ENCODE data around the gene LIAS.

DNA sequence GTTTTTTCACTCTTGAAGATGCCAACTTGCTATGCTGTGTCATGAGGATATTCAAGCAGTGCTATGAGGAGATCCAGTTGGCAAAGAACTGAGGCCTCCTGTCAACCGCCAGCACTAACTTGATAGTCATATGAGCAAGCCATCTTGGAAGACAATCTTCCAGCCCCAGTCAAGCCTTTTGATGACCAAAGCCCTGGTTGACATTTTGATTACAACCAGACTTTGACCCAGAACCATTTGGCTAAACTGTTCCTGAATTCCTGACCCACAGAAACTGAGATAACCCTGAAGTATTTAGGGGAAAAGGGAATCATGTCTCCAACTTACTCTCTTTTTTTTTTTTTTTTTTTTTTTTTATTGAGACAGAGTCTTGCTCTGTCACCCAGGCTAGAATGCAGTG lies 35.5 kb downstream of the LIAS start:
- TF ChIP-seq, protein P1, sequence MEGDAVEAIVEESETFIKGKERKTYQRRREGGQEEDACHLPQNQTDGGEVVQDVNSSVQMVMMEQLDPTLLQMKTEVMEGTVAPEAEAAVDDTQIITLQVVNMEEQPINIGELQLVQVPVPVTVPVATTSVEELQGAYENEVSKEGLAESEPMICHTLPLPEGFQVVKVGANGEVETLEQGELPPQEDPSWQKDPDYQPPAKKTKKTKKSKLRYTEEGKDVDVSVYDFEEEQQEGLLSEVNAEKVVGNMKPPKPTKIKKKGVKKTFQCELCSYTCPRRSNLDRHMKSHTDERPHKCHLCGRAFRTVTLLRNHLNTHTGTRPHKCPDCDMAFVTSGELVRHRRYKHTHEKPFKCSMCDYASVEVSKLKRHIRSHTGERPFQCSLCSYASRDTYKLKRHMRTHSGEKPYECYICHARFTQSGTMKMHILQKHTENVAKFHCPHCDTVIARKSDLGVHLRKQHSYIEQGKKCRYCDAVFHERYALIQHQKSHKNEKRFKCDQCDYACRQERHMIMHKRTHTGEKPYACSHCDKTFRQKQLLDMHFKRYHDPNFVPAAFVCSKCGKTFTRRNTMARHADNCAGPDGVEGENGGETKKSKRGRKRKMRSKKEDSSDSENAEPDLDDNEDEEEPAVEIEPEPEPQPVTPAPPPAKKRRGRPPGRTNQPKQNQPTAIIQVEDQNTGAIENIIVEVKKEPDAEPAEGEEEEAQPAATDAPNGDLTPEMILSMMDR (optimal IDR thresholded peaks at IDR 0.05 in 1 of 3, IDR thresholded peaks at IDR 0.05 in 1 of 3, conservative IDR thresholded peaks at IDR 0.05 in 1 of 3; ENCODE audit: extremely low read depth in 1 of 3, insufficient read depth in 2 of 3, low read length in 3 of 3): no peak
- no peak for TF ChIP-seq EZH2 (IDR thresholded peaks at IDR 0.05; ENCODE audit: low read length)
